ENCODE measurements around the gene NPY4R. TPM values are rescaled to one million over a fixed set of nuclear protein-coding genes. Genes with fewer than 3 reads are reported as not detected.
"Not testable (repeated sequence)": the region's sequence is repeated elsewhere in the genome, so short reads cannot be mapped to it uniquely, and the experiment has no call there.

NPY4R gene
- total RNA-seq, 1 donor from 2014 or later, result not detected

DNA sequence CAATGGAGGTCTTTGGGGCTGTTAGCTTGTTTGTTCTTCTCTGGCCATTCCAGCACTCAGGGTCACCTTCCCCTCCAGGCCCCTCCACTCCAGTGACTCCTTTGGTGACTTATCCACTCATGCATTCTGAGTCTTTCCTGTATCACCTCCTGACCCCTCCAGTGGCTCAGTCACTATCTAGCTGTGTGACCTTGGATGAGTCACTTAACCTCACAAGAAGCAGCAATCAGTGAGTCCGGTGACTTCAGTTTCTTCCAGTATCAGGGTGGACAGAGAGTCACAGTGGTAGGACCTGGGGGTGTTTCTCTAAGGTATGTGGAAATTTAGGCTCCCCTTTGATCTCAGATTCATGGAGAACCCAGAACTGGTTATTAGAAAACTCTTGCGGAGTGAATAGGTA lies 9.8 kb downstream of the NPY4R start:
- not testable (repeated sequence) for H3K27me3 Mint-ChIP-seq; ATAC-seq (ENCODE audit: low read depth); H3K4me1 Mint-ChIP-seq

DNA sequence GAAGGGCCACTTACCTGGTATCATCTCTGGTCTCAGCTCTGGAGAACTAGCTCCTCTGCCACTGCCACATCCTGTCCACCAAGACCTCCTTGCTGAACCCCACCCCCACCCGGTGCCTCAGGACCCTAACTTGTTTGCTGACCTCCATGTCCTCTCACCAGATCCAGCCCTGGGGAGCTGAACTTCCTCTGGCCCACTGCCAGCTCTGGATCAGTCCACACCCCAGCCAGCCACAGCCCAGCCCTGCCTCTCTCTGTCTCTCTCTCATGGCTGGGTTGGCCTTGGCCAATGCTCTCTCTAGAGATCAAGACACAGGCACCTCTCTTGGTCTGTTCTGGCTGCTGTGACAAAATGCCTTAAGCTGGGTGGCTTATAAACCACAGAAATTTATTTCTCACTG lies 14.4 kb downstream of the NPY4R start:
- H3K9me3 Mint-ChIP-seq; H3K27me3 Mint-ChIP-seq; H3K27ac Mint-ChIP-seq; H3K36me3 Mint-ChIP-seq (ENCODE audit: low read depth); H3K4me1 Mint-ChIP-seq; DNase-seq; intact Hi-C loops (cut with micrococcal nuclease); ATAC-seq (ENCODE audit: low read depth); CTCF ChIA-PET; H3K4me3 Mint-ChIP-seq; POLR2A ChIA-PET: not testable (repeated sequence)

More for the DNA sequence above, 9.8 kb downstream of the NPY4R start:
- H3K4me3 Mint-ChIP-seq; CTCF ChIA-PET; H3K27ac Mint-ChIP-seq; H3K9me3 Mint-ChIP-seq; H3K36me3 Mint-ChIP-seq (ENCODE audit: low read depth); intact Hi-C loops (cut with micrococcal nuclease); POLR2A ChIA-PET; DNase-seq: not testable (repeated sequence)

DNA sequence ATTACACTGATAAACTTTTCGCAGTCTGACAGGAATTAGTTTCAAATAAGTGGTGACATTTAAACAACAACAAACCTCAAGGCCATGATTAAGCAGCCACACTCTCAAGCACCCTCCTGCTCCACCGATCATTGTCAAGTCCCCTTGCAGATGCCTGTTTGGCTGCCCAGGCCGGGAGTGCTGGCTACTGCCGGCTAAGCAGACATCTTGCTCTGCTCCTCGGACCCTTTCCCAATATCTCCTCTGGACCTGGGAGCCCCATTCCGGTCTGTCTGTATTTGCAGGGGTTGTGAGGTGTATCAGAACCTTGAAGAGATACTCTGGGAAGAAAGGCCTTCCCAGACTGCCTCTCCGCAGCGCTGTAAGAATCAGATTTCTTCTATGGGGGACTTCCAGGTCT lies 14.9 kb downstream of the NPY4R start:
- POLR2A ChIA-PET; ATAC-seq (ENCODE audit: low read depth); DNase-seq; H3K27me3 Mint-ChIP-seq; H3K27ac Mint-ChIP-seq; intact Hi-C loops (cut with micrococcal nuclease); H3K9me3 Mint-ChIP-seq; H3K4me3 Mint-ChIP-seq; H3K4me1 Mint-ChIP-seq; CTCF ChIA-PET; H3K36me3 Mint-ChIP-seq (ENCODE audit: low read depth): not testable (repeated sequence)

DNA sequence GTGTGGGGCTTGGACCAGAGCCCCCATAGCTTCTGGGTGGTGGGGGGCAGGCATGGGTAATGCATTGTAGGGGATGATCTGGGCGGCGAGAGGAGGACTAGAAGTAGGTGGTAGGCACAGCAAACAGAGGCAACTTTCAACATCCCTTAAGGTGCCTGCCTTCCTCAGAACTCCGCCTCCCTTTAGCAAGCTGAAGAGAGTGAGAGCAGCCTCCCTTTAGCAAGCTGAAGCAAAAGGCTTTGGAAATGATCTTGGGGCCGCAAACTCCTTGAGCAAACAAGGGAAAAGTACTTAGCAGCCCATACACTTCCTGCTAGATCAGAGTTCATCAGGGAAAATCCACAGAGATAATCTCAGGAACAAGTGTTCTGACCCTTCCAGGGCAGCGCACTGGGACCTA lies 18.3 kb downstream of the NPY4R start:
- H3K36me3 Mint-ChIP-seq (ENCODE audit: low read depth); H3K4me3 Mint-ChIP-seq; POLR2A ChIA-PET; H3K4me1 Mint-ChIP-seq; H3K9me3 Mint-ChIP-seq; H3K27me3 Mint-ChIP-seq; ATAC-seq (ENCODE audit: low read depth); H3K27ac Mint-ChIP-seq; CTCF ChIA-PET; intact Hi-C loops (cut with micrococcal nuclease); DNase-seq: not testable (repeated sequence)

DNA sequence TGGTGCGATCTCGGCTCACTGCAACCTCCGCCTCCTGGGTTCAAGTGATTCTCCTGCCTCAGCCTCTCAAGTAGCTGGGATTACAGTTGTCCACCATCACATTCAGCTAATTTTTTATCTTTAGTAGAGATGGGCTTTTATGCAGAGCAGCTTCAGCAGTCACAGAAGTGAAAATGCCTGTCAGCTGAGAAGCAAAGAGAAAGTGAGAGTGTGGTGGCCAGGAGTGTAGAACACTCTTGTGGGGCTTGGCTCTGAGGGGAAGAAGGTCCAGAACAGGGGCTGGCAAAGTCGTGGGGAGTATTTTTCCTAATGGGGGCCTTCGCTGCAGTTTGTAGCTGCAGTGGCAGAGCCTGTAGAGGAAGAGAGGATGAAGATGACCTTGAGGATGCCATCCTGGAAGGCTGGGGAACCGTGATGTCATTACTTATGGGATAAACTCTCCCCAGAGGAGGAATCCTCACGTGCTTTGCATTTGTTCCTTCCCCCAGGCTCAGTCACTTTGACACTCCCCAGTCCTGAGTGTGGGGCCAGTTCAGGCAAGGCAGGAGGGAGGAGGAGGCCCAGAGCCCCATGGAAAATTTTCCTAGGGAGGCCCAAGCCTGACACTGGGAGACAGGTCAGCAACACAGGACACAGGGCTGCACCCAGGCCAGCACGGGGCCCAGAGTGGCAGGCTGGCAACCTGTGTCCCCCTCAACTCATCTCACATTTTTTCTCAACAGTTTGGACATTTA lies 20.2 kb downstream of the NPY4R start:
- H3K4me1 Mint-ChIP-seq; POLR2A ChIA-PET; DNase-seq; H3K4me3 Mint-ChIP-seq; H3K27ac Mint-ChIP-seq; intact Hi-C loops (cut with micrococcal nuclease); ATAC-seq (ENCODE audit: low read depth); H3K9me3 Mint-ChIP-seq; H3K36me3 Mint-ChIP-seq (ENCODE audit: low read depth); CTCF ChIA-PET; H3K27me3 Mint-ChIP-seq: not testable (repeated sequence)

- ATAC-seq (ENCODE audit: low read depth); H3K4me1 Mint-ChIP-seq: not testable (repeated sequence)
Observed at GRCh38 chr10:46443422-46443821, 22.3 kb downstream of the NPY4R start.

GRCh38 chr10:46442706-46443275 lies 23.0 kb downstream of the NPY4R start:
- POLR2A ChIA-PET; H3K4me3 Mint-ChIP-seq; H3K9me3 Mint-ChIP-seq; ATAC-seq (ENCODE audit: low read depth); H3K36me3 Mint-ChIP-seq (ENCODE audit: low read depth); H3K27ac Mint-ChIP-seq; DNase-seq; CTCF ChIA-PET; H3K27me3 Mint-ChIP-seq; intact Hi-C loops (cut with micrococcal nuclease); H3K4me1 Mint-ChIP-seq: not testable (repeated sequence)

More at GRCh38 chr10:46443422-46443821, 22.3 kb downstream of the NPY4R start:
- H3K9me3 Mint-ChIP-seq; H3K27ac Mint-ChIP-seq; H3K4me3 Mint-ChIP-seq; H3K36me3 Mint-ChIP-seq (ENCODE audit: low read depth); POLR2A ChIA-PET; intact Hi-C loops (cut with micrococcal nuclease); H3K27me3 Mint-ChIP-seq; CTCF ChIA-PET; DNase-seq: not testable (repeated sequence)

DNA sequence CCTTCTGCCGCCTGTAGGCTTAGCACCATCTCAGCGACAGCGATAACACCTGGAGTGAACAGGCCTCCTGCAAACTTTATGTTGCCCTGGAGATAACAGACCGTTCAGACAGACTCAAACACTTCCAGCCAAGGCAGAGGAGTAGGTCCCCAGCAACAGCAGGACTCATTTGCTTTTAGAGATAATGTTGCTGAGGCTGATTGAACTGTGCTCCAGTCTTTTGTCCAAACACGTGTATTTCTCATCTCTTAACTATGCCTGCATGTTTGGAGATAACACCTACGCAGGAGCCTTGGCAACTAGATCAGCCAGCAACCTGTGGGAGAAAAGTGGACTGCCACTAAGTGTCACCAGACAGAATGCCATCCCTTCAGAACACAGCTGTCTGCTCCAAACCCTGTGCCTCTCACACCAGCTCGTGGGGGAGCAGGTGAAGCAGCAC lies 23.9 kb downstream of the NPY4R start:
- H3K9me3 Mint-ChIP-seq; CTCF ChIA-PET; H3K27me3 Mint-ChIP-seq; H3K4me3 Mint-ChIP-seq; DNase-seq; intact Hi-C loops (cut with micrococcal nuclease); H3K36me3 Mint-ChIP-seq (ENCODE audit: low read depth); H3K27ac Mint-ChIP-seq; POLR2A ChIA-PET; ATAC-seq (ENCODE audit: low read depth); H3K4me1 Mint-ChIP-seq: not testable (repeated sequence)

DNA sequence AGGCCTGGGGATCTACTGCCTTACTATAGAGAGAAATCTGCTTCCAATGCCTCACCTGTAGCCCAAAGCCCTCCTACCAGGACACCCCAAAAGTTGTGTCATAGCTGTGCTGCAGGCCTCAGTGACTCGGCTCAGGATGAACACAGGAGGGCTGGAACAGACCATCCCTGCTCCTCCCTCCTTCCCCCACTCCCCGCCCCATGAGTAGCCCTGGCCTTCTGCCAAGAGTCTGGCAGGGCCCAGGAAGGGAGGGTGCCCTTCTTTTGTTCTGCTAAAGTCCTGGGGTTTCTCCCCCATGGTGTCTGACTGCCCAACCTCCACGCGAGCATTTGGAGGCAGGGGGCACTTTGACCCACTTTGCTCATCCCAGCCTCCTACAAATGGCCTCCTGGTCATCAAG lies 24.8 kb downstream of the NPY4R start:
- DNase-seq; H3K27ac Mint-ChIP-seq; H3K9me3 Mint-ChIP-seq; intact Hi-C loops (cut with micrococcal nuclease); H3K36me3 Mint-ChIP-seq (ENCODE audit: low read depth); ATAC-seq (ENCODE audit: low read depth); H3K4me1 Mint-ChIP-seq; CTCF ChIA-PET; H3K4me3 Mint-ChIP-seq; POLR2A ChIA-PET; H3K27me3 Mint-ChIP-seq: not testable (repeated sequence)

DNA sequence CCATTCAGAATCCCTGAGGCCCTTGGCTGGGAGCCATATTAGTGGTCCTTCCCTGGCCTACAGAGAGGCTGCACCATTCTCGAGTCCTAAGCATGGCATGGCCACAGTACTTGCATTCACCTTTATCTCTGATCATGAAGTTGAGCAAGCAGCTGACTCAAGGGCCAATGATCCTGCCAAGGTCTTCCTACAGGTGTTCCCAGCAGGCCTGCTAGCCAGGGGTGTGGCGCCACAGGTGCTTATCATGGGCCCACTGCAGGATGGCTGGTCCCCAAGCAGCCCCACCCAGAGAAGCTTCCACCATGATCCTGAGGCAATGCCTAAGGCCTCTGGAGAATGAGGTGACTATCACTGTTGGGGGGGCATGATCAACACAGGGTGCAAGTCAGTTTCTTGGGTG lies 42.2 kb downstream of the NPY4R start:
- intact Hi-C loops (cut with micrococcal nuclease); POLR2A ChIA-PET; H3K9me3 Mint-ChIP-seq: not testable (repeated sequence)

DNA sequence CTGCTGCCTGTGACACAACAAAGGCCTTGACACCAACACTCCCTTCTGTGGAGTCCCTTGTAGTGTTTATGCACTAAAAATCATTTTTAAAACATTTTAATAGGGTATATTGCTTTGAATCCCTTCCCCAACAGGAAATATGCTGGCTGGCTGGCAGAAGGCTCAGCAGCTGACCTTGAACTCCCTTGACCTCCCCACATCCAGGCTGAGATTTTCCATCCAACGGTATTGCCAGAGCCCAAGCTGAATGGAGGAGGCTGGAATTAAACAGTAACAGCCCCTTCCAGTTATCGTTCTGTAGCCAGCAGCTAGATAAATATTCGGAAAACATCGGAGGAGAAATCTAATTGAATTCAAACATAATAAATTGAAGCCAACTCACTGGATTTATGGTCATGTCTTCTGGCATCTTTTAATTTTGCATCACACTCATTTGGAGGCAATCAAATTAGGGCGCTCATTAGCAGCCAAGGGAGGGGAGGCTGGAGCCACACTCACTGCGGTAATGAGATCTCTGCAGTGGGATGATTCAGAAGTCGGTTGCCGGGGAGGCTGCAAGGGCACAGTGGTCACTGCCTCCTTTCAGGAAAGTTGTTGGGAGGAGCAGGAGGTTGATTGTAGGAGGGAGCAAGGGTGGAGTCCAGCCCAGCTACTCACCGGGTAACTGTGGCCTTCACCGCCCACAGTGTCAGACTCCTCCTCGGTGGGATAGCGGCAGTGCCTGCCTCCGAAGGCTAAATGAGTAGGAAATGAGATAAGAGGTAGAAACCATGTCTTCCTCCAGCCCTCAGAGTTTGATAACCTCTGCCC lies 46.0 kb downstream of the NPY4R start:
- H3K27me3 Mint-ChIP-seq; H3K9me3 Mint-ChIP-seq; intact Hi-C loops (cut with micrococcal nuclease); ATAC-seq (ENCODE audit: low read depth); H3K36me3 Mint-ChIP-seq (ENCODE audit: low read depth); H3K27ac Mint-ChIP-seq; H3K4me1 Mint-ChIP-seq; DNase-seq; H3K4me3 Mint-ChIP-seq; POLR2A ChIA-PET; CTCF ChIA-PET: not testable (repeated sequence)

More for the DNA sequence above, 42.2 kb downstream of the NPY4R start:
- H3K36me3 Mint-ChIP-seq (ENCODE audit: low read depth); ATAC-seq (ENCODE audit: low read depth); H3K27ac Mint-ChIP-seq; H3K4me1 Mint-ChIP-seq; H3K27me3 Mint-ChIP-seq; H3K4me3 Mint-ChIP-seq; CTCF ChIA-PET; DNase-seq: not testable (repeated sequence)

DNA sequence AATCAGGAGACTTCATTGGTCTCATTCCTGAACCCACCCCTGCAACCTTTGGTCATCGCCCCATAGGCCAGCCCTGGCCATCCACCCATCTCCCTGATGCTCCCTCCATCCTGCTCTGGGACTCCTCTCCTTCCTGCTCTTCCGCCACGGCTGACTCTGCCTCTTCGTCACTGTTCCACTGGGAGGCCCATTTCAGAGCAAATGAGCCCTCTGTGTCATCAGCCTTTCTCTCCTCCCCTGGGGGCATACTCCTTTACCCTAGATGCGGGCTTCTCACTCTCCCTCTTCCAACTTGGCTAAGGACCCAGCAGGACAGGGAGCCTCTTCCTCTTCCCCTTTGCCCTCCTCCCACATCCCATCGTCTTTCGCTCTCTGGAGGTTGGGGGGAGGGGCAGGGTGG lies 47.5 kb downstream of the NPY4R start:
- ATAC-seq (ENCODE audit: low read depth); H3K9me3 Mint-ChIP-seq; H3K36me3 Mint-ChIP-seq (ENCODE audit: low read depth): not testable (repeated sequence)

More for the DNA sequence above, 47.5 kb downstream of the NPY4R start:
- intact Hi-C loops (cut with micrococcal nuclease); H3K4me1 Mint-ChIP-seq; POLR2A ChIA-PET; H3K27me3 Mint-ChIP-seq; H3K27ac Mint-ChIP-seq; CTCF ChIA-PET; DNase-seq; H3K4me3 Mint-ChIP-seq: not testable (repeated sequence)
